GM23338 (cell line): ENCODE measurements around the gene CRNKL1. TPM values are rescaled to one million over a fixed set of nuclear protein-coding genes. Genes with fewer than 3 reads are reported as not detected.

Source experiments
- ATAC-seq: fragments of 200-7000 bp; cut with Tn5 transposase; 3 replicates; pipeline ENCODE4 v1.9.1; 2020
- DNase-seq: peaks from one replicate; pipeline ENCODE4 v3.0.0-alpha.2; 2015; ENCODE audit warnings: low spot score
- H2AFZ ChIP-seq: fragments of 200-600 bp; sonication (generic); 2 replicates; pipeline ENCODE4 v1.8.0; 2016; ENCODE audit warnings: antibody characterized with exemption, mild to moderate bottlenecking, moderate library complexity
- H3F3A ChIP-seq: fragments of 200-600 bp; sonication (generic); replicated peaks from 2 replicates; pipeline ENCODE4 v1.8.0; 2017; ENCODE audit warnings: antibody characterized with exemption, mixed run types, low read depth
- H3K27ac ChIP-seq: fragments of 200-600 bp; sonication (generic); 2 replicates; pipeline ENCODE4 v1.6.1; 2016; ENCODE audit warnings: low read depth
- H3K27me3 ChIP-seq: fragments of 200-600 bp; sonication (generic); 2 replicates; pipeline ENCODE4 v1.8.0; 2016; ENCODE audit warnings: mild to moderate bottlenecking, mixed run types, moderate library complexity; ENCODE audit not compliant: insufficient read depth
- H3K36me3 ChIP-seq: fragments of 200-600 bp; sonication (generic); 2 replicates; pipeline ENCODE4 v1.8.0; 2016; ENCODE audit warnings: mild to moderate bottlenecking; ENCODE audit not compliant: insufficient read depth
- H3K4me1 ChIP-seq: fragments of 200-600 bp; sonication (generic); 2 replicates; pipeline ENCODE4 v1.8.0; 2016; ENCODE audit warnings: mild to moderate bottlenecking, moderate library complexity; ENCODE audit not compliant: insufficient read depth
- H3K4me2 ChIP-seq: fragments of 200-600 bp; sonication (generic); 2 replicates; pipeline ENCODE4 v1.7.1; 2017; ENCODE audit warnings: mixed run types
- H3K4me3 ChIP-seq: fragments of 200-600 bp; sonication (generic); 2 replicates; pipeline ENCODE4 v1.6.1; 2016; ENCODE audit warnings: mixed run types
- H3K79me2 ChIP-seq: fragments of 200-600 bp; sonication (generic); replicated peaks from 2 replicates; pipeline ENCODE4 v1.8.0; 2017; ENCODE audit warnings: mild to moderate bottlenecking; ENCODE audit not compliant: insufficient read depth
- H3K9me2 ChIP-seq: fragments of 200-600 bp; sonication (generic); 2 replicates; pipeline ENCODE4 v1.8.0; 2017; ENCODE audit not compliant: insufficient read depth
- H4K20me1 ChIP-seq: fragments of 200-600 bp; sonication (generic); replicated peaks from 2 replicates; pipeline ENCODE4 v1.8.0; 2017; ENCODE audit warnings: mild to moderate bottlenecking; ENCODE audit not compliant: insufficient read depth
- H3K27ac Mint-ChIP-seq: 2 replicates; pipeline ENCODE4 v1.8.0; 2020; ENCODE audit warnings: inconsistent platforms, mild to moderate bottlenecking, moderate library complexity, mixed read lengths
- H3K27me3 Mint-ChIP-seq: 3 replicates; pipeline ENCODE4 v1.8.0; 2022; ENCODE audit warnings: low read depth, mild to moderate bottlenecking, moderate library complexity, mixed read lengths, inconsistent platforms; ENCODE audit not compliant: insufficient read depth, poor library complexity
- H3K36me3 Mint-ChIP-seq: 3 replicates; pipeline ENCODE4 v1.8.0; 2021; ENCODE audit warnings: low read depth, mild to moderate bottlenecking, inconsistent platforms, moderate library complexity, mixed read lengths
- H3K4me1 Mint-ChIP-seq: 3 replicates; pipeline ENCODE4 v1.8.0; 2020; ENCODE audit warnings: mild to moderate bottlenecking, inconsistent platforms, mixed read lengths
- H3K4me3 Mint-ChIP-seq: 3 replicates; pipeline ENCODE4 v1.8.0; 2021; ENCODE audit warnings: moderate library complexity, mild to moderate bottlenecking, inconsistent platforms, mixed read lengths
- H3K9me3 Mint-ChIP-seq: 3 replicates; pipeline ENCODE4 v1.8.0; 2020; ENCODE audit warnings: moderate library complexity, mild to moderate bottlenecking, inconsistent platforms, mixed read lengths
- EZH2 ChIP-seq: fragments of 200-600 bp; sonication (generic); IDR thresholded peaks from one replicate; pipeline ENCODE4 v1.8.0; 2017; ENCODE audit warnings: antibody characterized with exemption, mild to moderate bottlenecking, low read depth; ENCODE audit not compliant: unreplicated experiment
- NANOG ChIP-seq: IDR thresholded peaks from 2 replicates; pipeline ENCODE4 v1.6.1; 2016; ENCODE audit warnings: antibody characterized with exemption, borderline replicate concordance
- POLR2AphosphoS5 ChIP-seq: IDR thresholded peaks from 2 replicates; pipeline ENCODE4 v1.6.1; 2016; ENCODE audit warnings: antibody characterized with exemption, low read depth
- STAT1 ChIP-seq: IDR thresholded peaks from one replicate; pipeline ENCODE4 v1.6.1; 2016; ENCODE audit warnings: antibody characterized with exemption; ENCODE audit not compliant: unreplicated experiment
- ZNF114 ChIP-seq: fragments of 250-450 bp; sonication (Bioruptor Pico); IDR thresholded peaks from 2 replicates; pipeline ENCODE4 v1.5.0; 2020; ENCODE audit warnings: mild to moderate bottlenecking, moderate library complexity
- ZNF331 ChIP-seq: fragments of 250-450 bp; sonication (Bioruptor Pico); IDR thresholded peaks from 2 replicates; pipeline ENCODE4 v1.5.0; 2020; ENCODE audit warnings: low read depth, mild to moderate bottlenecking, moderate library complexity
- polyA plus RNA-seq: library from polyadenylated mRNA; unstranded; fragments of >200 nt; fragmentation: Nextera tagmentation; extraction: Ambion mirVana; gene quantifications from 2 replicates; pipeline ENCODE4 v1.2.1, GENCODE V29; 2016
- total RNA-seq: library from RNA; depleted of rRNA; stranded (reverse); fragments of >200 nt; shearing (Covaris generic); gene quantifications from 2 replicates; pipeline ENCODE4 v1.2.3, GENCODE V29; 2014
- TF ChIP-seq, protein P1 (sequence below): fragments of 250-450 bp; sonication (Bioruptor Pico); IDR thresholded peaks from 2 replicates; pipeline ENCODE4 v1.5.0; 2020; ENCODE audit warnings: mild to moderate bottlenecking, moderate library complexity
- TF ChIP-seq, protein P2 (sequence below): IDR thresholded peaks from 2 replicates; pipeline ENCODE4 v1.6.1; 2016; ENCODE audit warnings: antibody characterized with exemption
- TF ChIP-seq, protein P3 (sequence below), 2 experiments: fragments of 200-600 bp in 1 of 2; sonication (generic) in 1 of 2; conservative IDR thresholded peaks; 2 replicates each; pipeline versions ENCODE4 v1.5.1 to v1.6.1; 2016 to 2017; ENCODE audit warnings: antibody characterized with exemption in 2 of 2, low read depth in 2 of 2, mild to moderate bottlenecking in 2 of 2, moderate library complexity in 1 of 2

Gene CRNKL1
- total and polyA plus RNA-seq, 2 experiments from 2014 or later: 24.2 to 27.2 TPM

DNA sequence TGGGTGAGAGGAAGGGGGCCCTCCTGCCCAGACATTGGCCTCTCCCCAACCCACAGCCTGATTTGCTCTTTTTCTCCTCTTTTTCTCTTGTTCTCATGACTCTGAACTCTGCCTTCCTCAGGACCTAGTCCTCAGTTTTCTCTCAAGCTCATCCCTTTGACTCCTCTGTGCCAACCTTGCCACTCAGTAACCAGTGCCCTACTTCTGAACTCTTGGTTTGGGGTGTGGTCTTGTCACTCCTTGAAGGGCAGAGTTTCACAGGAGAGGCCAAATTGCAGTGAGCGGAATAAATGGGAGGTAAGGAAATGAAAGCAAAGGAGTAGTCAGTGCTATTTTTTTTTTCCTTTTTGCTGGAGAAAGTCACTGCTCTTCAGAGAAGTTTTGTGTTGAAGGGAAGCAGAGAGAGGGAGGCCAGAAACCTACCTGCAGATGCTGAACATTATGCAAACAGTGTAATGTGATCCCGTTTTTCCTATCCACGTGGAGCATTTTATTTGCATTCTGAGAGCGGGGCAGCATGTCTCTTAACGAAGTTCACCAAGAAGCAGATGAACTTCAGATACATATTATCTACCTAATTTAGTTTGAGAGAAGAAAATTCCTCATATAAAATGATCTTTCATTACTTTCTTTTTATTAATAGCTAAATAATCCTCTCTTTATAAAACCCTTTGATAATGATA, 27.0 kb upstream of the CRNKL1 start:
- Histone ChIP-seq H3K27ac (no peak overlapping the region), H3K27me3 (no peaks in the 10 kb centered on the region), H3K4me1 (peaks cover 21% of the 10 kb centered on the region), H3K9me2 (peaks cover 4% of the 10 kb centered on the region; the same call in 1 of the 2 replicates), H3K4me2 (peak overlapping the region; percentile 69), H3K4me3 (no peak overlapping the region), H4K20me1 (no peaks in the 10 kb centered on the region), H3F3A (no peaks in the 10 kb centered on the region), H3K36me3 (no peaks in the 10 kb centered on the region), H2AFZ (peak overlapping the region; percentile 88), H3K79me2 (no peaks in the 10 kb centered on the region)
- no peaks in the 10 kb centered on the region for H3K36me3 Mint-ChIP-seq
- H3K4me1 Mint-ChIP-seq: peaks cover 27% of the 10 kb centered on the region
- peak overlapping the region; percentile 66 for H3K27ac Mint-ChIP-seq
- peaks cover 2% of the 10 kb centered on the region for H3K27me3 Mint-ChIP-seq
- H3K9me3 Mint-ChIP-seq: no peaks in the 10 kb centered on the region
- peak; percentile 43 for DNase-seq
- no peak for ATAC-seq
- no peak for TF ChIP-seq POLR2AphosphoS5
- TF ChIP-seq ZNF114 (CRISPR knock-in tag): no peak
- no peak for TF ChIP-seq STAT1
- no peak for TF ChIP-seq NANOG
- TF ChIP-seq, protein P1, sequence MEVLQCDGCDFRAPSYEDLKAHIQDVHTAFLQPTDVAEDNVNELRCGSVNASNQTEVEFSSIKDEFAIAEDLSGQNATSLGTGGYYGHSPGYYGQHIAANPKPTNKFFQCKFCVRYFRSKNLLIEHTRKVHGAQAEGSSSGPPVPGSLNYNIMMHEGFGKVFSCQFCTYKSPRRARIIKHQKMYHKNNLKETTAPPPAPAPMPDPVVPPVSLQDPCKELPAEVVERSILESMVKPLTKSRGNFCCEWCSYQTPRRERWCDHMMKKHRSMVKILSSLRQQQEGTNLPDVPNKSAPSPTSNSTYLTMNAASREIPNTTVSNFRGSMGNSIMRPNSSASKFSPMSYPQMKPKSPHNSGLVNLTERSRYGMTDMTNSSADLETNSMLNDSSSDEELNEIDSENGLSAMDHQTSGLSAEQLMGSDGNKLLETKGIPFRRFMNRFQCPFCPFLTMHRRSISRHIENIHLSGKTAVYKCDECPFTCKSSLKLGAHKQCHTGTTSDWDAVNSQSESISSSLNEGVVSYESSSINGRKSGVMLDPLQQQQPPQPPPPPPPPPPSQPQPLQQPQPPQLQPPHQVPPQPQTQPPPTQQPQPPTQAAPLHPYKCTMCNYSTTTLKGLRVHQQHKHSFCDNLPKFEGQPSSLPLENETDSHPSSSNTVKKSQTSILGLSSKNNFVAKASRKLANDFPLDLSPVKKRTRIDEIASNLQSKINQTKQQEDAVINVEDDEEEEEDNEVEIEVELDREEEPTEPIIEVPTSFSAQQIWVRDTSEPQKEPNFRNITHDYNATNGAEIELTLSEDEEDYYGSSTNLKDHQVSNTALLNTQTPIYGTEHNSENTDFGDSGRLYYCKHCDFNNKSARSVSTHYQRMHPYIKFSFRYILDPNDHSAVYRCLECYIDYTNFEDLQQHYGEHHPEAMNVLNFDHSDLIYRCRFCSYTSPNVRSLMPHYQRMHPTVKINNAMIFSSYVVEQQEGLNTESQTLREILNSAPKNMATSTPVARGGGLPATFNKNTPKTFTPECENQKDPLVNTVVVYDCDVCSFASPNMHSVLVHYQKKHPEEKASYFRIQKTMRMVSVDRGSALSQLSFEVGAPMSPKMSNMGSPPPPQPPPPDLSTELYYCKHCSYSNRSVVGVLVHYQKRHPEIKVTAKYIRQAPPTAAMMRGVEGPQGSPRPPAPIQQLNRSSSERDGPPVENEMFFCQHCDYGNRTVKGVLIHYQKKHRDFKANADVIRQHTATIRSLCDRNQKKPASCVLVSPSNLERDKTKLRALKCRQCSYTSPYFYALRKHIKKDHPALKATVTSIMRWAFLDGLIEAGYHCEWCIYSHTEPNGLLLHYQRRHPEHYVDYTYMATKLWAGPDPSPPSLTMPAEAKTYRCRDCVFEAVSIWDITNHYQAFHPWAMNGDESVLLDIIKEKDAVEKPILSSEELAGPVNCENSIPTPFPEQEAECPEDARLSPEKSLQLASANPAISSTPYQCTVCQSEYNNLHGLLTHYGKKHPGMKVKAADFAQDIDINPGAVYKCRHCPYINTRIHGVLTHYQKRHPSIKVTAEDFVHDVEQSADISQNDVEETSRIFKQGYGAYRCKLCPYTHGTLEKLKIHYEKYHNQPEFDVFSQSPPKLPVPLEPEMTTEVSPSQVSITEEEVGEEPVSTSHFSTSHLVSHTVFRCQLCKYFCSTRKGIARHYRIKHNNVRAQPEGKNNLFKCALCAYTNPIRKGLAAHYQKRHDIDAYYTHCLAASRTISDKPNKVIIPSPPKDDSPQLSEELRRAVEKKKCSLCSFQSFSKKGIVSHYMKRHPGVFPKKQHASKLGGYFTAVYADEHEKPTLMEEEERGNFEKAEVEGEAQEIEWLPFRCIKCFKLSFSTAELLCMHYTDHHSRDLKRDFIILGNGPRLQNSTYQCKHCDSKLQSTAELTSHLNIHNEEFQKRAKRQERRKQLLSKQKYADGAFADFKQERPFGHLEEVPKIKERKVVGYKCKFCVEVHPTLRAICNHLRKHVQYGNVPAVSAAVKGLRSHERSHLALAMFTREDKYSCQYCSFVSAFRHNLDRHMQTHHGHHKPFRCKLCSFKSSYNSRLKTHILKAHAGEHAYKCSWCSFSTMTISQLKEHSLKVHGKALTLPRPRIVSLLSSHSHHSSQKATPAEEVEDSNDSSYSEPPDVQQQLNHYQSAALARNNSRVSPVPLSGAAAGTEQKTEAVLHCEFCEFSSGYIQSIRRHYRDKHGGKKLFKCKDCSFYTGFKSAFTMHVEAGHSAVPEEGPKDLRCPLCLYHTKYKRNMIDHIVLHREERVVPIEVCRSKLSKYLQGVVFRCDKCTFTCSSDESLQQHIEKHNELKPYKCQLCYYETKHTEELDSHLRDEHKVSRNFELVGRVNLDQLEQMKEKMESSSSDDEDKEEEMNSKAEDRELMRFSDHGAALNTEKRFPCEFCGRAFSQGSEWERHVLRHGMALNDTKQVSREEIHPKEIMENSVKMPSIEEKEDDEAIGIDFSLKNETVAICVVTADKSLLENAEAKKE (CRISPR knock-in tag): no peak
- no peak for TF ChIP-seq EZH2
- TF ChIP-seq, protein P2, sequence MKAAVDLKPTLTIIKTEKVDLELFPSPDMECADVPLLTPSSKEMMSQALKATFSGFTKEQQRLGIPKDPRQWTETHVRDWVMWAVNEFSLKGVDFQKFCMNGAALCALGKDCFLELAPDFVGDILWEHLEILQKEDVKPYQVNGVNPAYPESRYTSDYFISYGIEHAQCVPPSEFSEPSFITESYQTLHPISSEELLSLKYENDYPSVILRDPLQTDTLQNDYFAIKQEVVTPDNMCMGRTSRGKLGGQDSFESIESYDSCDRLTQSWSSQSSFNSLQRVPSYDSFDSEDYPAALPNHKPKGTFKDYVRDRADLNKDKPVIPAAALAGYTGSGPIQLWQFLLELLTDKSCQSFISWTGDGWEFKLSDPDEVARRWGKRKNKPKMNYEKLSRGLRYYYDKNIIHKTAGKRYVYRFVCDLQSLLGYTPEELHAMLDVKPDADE: no peak
- TF ChIP-seq, protein P3, sequence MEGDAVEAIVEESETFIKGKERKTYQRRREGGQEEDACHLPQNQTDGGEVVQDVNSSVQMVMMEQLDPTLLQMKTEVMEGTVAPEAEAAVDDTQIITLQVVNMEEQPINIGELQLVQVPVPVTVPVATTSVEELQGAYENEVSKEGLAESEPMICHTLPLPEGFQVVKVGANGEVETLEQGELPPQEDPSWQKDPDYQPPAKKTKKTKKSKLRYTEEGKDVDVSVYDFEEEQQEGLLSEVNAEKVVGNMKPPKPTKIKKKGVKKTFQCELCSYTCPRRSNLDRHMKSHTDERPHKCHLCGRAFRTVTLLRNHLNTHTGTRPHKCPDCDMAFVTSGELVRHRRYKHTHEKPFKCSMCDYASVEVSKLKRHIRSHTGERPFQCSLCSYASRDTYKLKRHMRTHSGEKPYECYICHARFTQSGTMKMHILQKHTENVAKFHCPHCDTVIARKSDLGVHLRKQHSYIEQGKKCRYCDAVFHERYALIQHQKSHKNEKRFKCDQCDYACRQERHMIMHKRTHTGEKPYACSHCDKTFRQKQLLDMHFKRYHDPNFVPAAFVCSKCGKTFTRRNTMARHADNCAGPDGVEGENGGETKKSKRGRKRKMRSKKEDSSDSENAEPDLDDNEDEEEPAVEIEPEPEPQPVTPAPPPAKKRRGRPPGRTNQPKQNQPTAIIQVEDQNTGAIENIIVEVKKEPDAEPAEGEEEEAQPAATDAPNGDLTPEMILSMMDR (conservative IDR thresholded peaks at IDR 0.05; ENCODE audit: low read depth in 2 of 2): no peak
- no peak for TF ChIP-seq ZNF331 (CRISPR knock-in tag)
- H3K4me3 Mint-ChIP-seq: peak overlapping the region; percentile 47
